H1 (cell line): Measurements from ENCODE around the gene ABCG1. TPM values are rescaled to one million over a fixed set of nuclear protein-coding genes. Genes with fewer than 3 reads are reported as not detected.

Experiments
- CTCF ChIA-PET: fragments of 300-600 bp; sonication (Branson Sonifier 250); formaldehyde crosslinking; loops from one replicate; lab custom pipeline; 2021; ENCODE audit not compliant: partially characterized antibody; lab: Charles Lee
- POLR2A ChIA-PET: fragments of 300-600 bp; sonication (Branson Sonifier 250); formaldehyde crosslinking; loops from one replicate; lab custom pipeline; 2021; ENCODE audit warnings: inconsistent platforms; ENCODE audit not compliant: partially characterized antibody; lab: Charles Lee
- DNase-seq, 2 experiments: peaks; one replicate each; pipeline versions ENCODE4 v3.0.0 to v3.0.0-alpha.2; 2010 to 2022; ENCODE audit warnings: low spot score in 2 of 2, low read depth in 1 of 2, mixed read lengths in 1 of 2
- FAIRE-seq: peaks from 2 replicates; lab custom pipeline; 2011; peaks lifted over from hg19 to GRCh38; lab: Jason Lieb, UNC
- H2AFZ ChIP-seq: 2 replicates; pipeline ENCODE4 v1.8.1; 2012; ENCODE audit warnings: low read length, inconsistent platforms
- H2AK5ac ChIP-seq: 2 replicates; pipeline ENCODE4 v1.6.1; 2013; ENCODE audit warnings: low read depth, low read length
- H2BK120ac ChIP-seq: replicated peaks from 2 replicates; pipeline ENCODE3; 2013; ENCODE audit warnings: low read depth, low read length, inconsistent platforms
- H2BK12ac ChIP-seq: 2 replicates; pipeline ENCODE4 v1.6.1; 2013; ENCODE audit warnings: low read depth, low read length
- H2BK15ac ChIP-seq: 2 replicates; pipeline ENCODE4 v1.6.1; 2013; ENCODE audit warnings: low read length
- H2BK20ac ChIP-seq: 2 replicates; pipeline ENCODE4 v1.6.1; 2013; ENCODE audit warnings: low read length
- H2BK5ac ChIP-seq: 2 replicates; pipeline ENCODE4 v1.6.1; 2013; ENCODE audit warnings: low read depth, low read length
- H3K14ac ChIP-seq: 2 replicates; pipeline ENCODE4 v1.6.1; 2013; ENCODE audit warnings: inconsistent platforms; ENCODE audit not compliant: insufficient read length
- H3K18ac ChIP-seq: 2 replicates; pipeline ENCODE4 v1.6.1; 2013; ENCODE audit warnings: low read length; ENCODE audit errors: extremely low read depth
- H3K23ac ChIP-seq: 2 replicates; pipeline ENCODE4 v1.6.1; 2013; ENCODE audit warnings: inconsistent platforms; ENCODE audit not compliant: insufficient read length
- H3K23me2 ChIP-seq: 2 replicates; pipeline ENCODE4 v1.6.1; 2013; ENCODE audit warnings: low read depth, low read length
- H3K27ac ChIP-seq: 2 replicates; pipeline ENCODE4 v1.6.1; 2011; ENCODE audit warnings: low read depth, low read length, inconsistent platforms
- H3K27me3 ChIP-seq, 4 experiments: replicated peaks in 1 of 4; 1 replicate in 1 of 4; 2 replicates in 3 of 4; pipeline versions ENCODE4 v1.6.1 to v1.8.1; 2011 to 2013; ENCODE audit warnings: low read length in 3 of 4, mild to moderate bottlenecking in 3 of 4, inconsistent platforms in 2 of 4, mixed read lengths in 2 of 4, moderate library complexity in 1 of 4; ENCODE audit not compliant: control insufficient read depth in 3 of 4, insufficient read depth in 3 of 4; ENCODE audit errors: extremely low read depth in 1 of 4
- H3K36me3 ChIP-seq, 4 experiments: 2 replicates each; pipeline versions ENCODE4 v1.6.1 to v1.8.1; 2011 to 2013; ENCODE audit warnings: mild to moderate bottlenecking in 4 of 4, low read length in 3 of 4, moderate library complexity in 2 of 4, control low read depth in 1 of 4, inconsistent platforms in 1 of 4; ENCODE audit not compliant: insufficient read depth in 4 of 4, control insufficient read depth in 2 of 4
- H3K4ac ChIP-seq: replicated peaks from 2 replicates; pipeline ENCODE3; 2013; ENCODE audit warnings: low read length, low read depth, mixed read lengths, inconsistent platforms; ENCODE audit not compliant: insufficient read length
- H3K4me1 ChIP-seq, 4 experiments: replicated peaks in 1 of 4; 1 replicate in 1 of 4; 2 replicates in 3 of 4; pipeline versions ENCODE4 v1.6.1 to v1.8.1; 2011 to 2013; ENCODE audit warnings: low read length in 3 of 4, inconsistent platforms in 2 of 4, mixed read lengths in 1 of 4; ENCODE audit not compliant: insufficient read depth in 4 of 4, control insufficient read depth in 3 of 4
- H3K4me2 ChIP-seq, 2 experiments: 2 replicates each; pipeline versions ENCODE4 v1.6.1 to v1.8.1; 2011 to 2013; ENCODE audit warnings: low read depth in 2 of 2, low read length in 2 of 2, control low read depth in 1 of 2, inconsistent platforms in 1 of 2, mild to moderate bottlenecking in 1 of 2; ENCODE audit not compliant: insufficient read depth in 1 of 2
- H3K4me3 ChIP-seq, 4 experiments: fragments of 200-600, 300-600 bp in 1 of 4; sonication (generic), shearing (Covaris generic), sonication (Bioruptor Twin) in 1 of 4; 2 replicates each; pipeline versions ENCODE4 v1.5.1 to v1.8.1; 2011 to 2016; ENCODE audit warnings: low read length in 4 of 4, low read depth in 3 of 4, control low read depth in 2 of 4, inconsistent platforms in 2 of 4, mild to moderate bottlenecking in 2 of 4, mixed read lengths in 1 of 4, moderate library complexity in 1 of 4; ENCODE audit not compliant: insufficient read depth in 2 of 4; ENCODE audit errors: extremely low read depth in 1 of 4
- H3K56ac ChIP-seq: replicated peaks from 2 replicates; pipeline ENCODE3; 2013; ENCODE audit warnings: low read depth, mild to moderate bottlenecking, mixed read lengths, low read length, inconsistent platforms; ENCODE audit not compliant: insufficient read length
- H3K79me1 ChIP-seq: 2 replicates; pipeline ENCODE4 v1.6.1; 2013; ENCODE audit warnings: low read depth, low read length, control low read depth
- H3K79me2 ChIP-seq, 2 experiments: 2 replicates each; pipeline versions ENCODE4 v1.6.1 to v1.8.1; 2012 to 2013; ENCODE audit warnings: low read length in 2 of 2, mild to moderate bottlenecking in 2 of 2, inconsistent platforms in 1 of 2; ENCODE audit not compliant: insufficient read depth in 2 of 2, control insufficient read depth in 1 of 2
- H3K9ac ChIP-seq, 4 experiments: replicated peaks in 1 of 4; 1 replicate in 1 of 4; 2 replicates in 3 of 4; pipeline versions ENCODE4 v1.6.1 to v1.8.1; 2011 to 2013; ENCODE audit warnings: low read depth in 3 of 4, low read length in 3 of 4, control low read depth in 2 of 4, mild to moderate bottlenecking in 2 of 4, moderate library complexity in 2 of 4, inconsistent platforms in 1 of 4; ENCODE audit errors: extremely low read depth in 1 of 4
- H3K9me3 ChIP-seq, 2 experiments: 2 replicates each; pipeline versions ENCODE4 v1.6.1 to v1.8.1; 2012 to 2013; ENCODE audit warnings: mild to moderate bottlenecking in 2 of 2, moderate library complexity in 2 of 2, control low read depth in 1 of 2, inconsistent platforms in 1 of 2, low read depth in 1 of 2, low read length in 1 of 2, mixed read lengths in 1 of 2; ENCODE audit not compliant: insufficient read depth in 2 of 2
- H4K20me1 ChIP-seq, 2 experiments: replicated peaks in 1 of 2; 2 replicates each; pipeline versions ENCODE3 to v1.8.1; 2011 to 2013; ENCODE audit warnings: inconsistent platforms in 2 of 2, low read length in 2 of 2, mild to moderate bottlenecking in 1 of 2; ENCODE audit not compliant: insufficient read depth in 2 of 2, control insufficient read depth in 1 of 2
- H4K5ac ChIP-seq: 2 replicates; pipeline ENCODE4 v1.6.1; 2013; ENCODE audit warnings: low read length, low read depth, mixed read lengths, inconsistent platforms; ENCODE audit not compliant: insufficient read length
- H4K8ac ChIP-seq: 2 replicates; pipeline ENCODE4 v1.8.0; 2013; ENCODE audit warnings: mild to moderate bottlenecking, moderate library complexity, low read length, inconsistent platforms; ENCODE audit not compliant: insufficient read depth; ENCODE audit errors: extremely low read depth
- H4K91ac ChIP-seq: replicated peaks from 2 replicates; pipeline ENCODE3; 2013; ENCODE audit warnings: low read length, mixed read lengths, inconsistent platforms; ENCODE audit not compliant: insufficient read length
- CEBPB ChIP-seq: IDR thresholded peaks from 2 replicates; pipeline ENCODE4 v1.6.1; 2012; ENCODE audit warnings: low read depth, low read length
- KDM1A ChIP-seq: fragments of 200-600, 300-600 bp; sonication (generic); IDR thresholded peaks from 2 replicates; pipeline ENCODE4 v1.7.1; 2016; ENCODE audit warnings: mild to moderate bottlenecking, low read length, borderline replicate concordance
- NANOG ChIP-seq: IDR thresholded peaks from 2 replicates; pipeline ENCODE4 v1.6.1; 2011; ENCODE audit warnings: low read length, low read depth, mild to moderate bottlenecking, inconsistent platforms; ENCODE audit not compliant: insufficient read depth, poor library complexity, severe bottlenecking
- RNF2 ChIP-seq: fragments of 200-900, 300-1000 bp; sonication (generic); IDR thresholded peaks from 2 replicates; pipeline ENCODE4 v1.7.1; 2016; ENCODE audit warnings: borderline replicate concordance, low read depth, mild to moderate bottlenecking, antibody characterized with exemption, low read length; ENCODE audit not compliant: poor library complexity, severe bottlenecking; ENCODE audit errors: missing control alignments
- SP1 ChIP-seq: IDR thresholded peaks from 2 replicates; pipeline ENCODE4 v1.6.1; 2011; ENCODE audit warnings: low read depth, low read length
- SP4 ChIP-seq: IDR thresholded peaks from 2 replicates; pipeline ENCODE4 v1.6.1; 2012; ENCODE audit warnings: low read length, inconsistent platforms
- SUZ12 ChIP-seq: fragments of 200-600 bp; sonication (generic); IDR thresholded peaks from 2 replicates; pipeline ENCODE4 v1.6.1; 2012; ENCODE audit warnings: mild to moderate bottlenecking, inconsistent platforms, low read length, moderate library complexity, mixed read lengths
- USF2 ChIP-seq: IDR thresholded peaks from 2 replicates; pipeline ENCODE4 v1.6.1; 2011; ENCODE audit warnings: low read length, improper control_type of control experiment
- ZNF274 ChIP-seq: IDR thresholded peaks from 2 replicates; pipeline ENCODE4 v1.7.0; 2012; ENCODE audit warnings: low read length, borderline replicate concordance; ENCODE audit errors: extremely low read depth
- WGBS, 2 experiments: shearing (Covaris generic) in 1 of 2; methylation state at CpG; one replicate each; pipeline versions ENCODE4 v1.1.6 to v1.1.7; 2013 to 2015; ENCODE audit warnings: low lambda C conversion rate in 2 of 2, mixed read lengths in 2 of 2, inconsistent platforms in 1 of 2, low coverage in 1 of 2, missing lambda C conversion rate in 1 of 2; ENCODE audit not compliant: insufficient replicate concordance in 2 of 2, insufficient coverage in 1 of 2, insufficient read length in 1 of 2; ENCODE audit errors: extremely low coverage in 1 of 2, missing lambda C conversion rate in 1 of 2; 5-methylcytosine and 5-hydroxymethylcytosine counted together
- polyA plus RNA-seq, 7 experiments: library from polyadenylated mRNA; depleted of rRNA in 3 of 7; stranded (reverse) in 5 of 7; unstranded in 2 of 7; fragments of >200 nt in 5 of 7; fragments of 200-250 nt in 2 of 7; gene quantifications; 1 replicate in 5 of 7; 2 replicates in 1 of 7; 4 replicates in 1 of 7; pipeline versions ENCODE4 v1.2.1 to v1.2.3, GENCODE V29; 2011 to 2013; ENCODE audit warnings: missing spikeins in 2 of 7, mixed read lengths in 2 of 7
- total RNA-seq: library from RNA; stranded (reverse); fragmentation: NEBNext Ultra II Directional; extraction: Animal tissue kit (Norgen Biotek cat#: 25700); gene quantifications from 2 replicates; pipeline ENCODE4 v1.2.1, GENCODE V29; 2021

ABCG1 gene
- total and polyA plus RNA-seq, 2 of the 8 experiments (the other 6 are each of a cell fraction or from before 2014, with no cell fraction given), result 2.1 to 4.0 TPM

DNA sequence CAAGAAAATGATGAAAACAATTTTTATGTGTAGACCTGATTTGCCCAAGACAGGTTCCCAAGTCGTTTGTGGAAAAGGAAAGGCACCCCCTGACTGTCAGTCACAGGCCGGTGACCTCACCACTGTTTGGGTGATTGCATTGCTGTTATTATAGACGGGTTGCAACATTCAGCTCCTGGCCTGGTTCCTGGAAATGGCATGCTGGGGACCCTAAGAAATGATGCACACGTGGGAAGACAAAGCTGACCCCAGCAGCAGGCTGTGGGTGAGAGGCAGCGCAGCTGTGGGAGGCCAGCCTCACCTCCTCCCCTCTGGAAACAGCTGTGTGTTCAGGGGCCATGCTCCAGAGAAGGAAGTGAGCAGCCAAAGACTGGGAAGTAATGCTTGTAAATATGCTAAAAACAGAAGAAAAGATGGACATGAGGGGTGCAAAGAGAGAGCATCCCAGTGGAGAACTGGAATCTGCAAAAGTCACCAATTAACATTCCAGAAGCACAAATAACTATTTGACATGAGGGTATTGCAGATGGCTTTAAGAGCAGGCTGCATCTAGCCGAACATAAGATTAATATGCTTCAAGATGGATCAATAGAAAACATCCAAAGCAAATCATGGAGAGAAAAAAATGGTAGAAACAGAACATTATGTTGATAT is 23.4 kb upstream of the ABCG1 start:
- Histone ChIP-seq H3K4ac (no peak overlapping the region), H3K79me1 (no peaks in the 10 kb centered on the region), H4K5ac (no peak overlapping the region), H2BK120ac (no peak overlapping the region), H3K79me2 (no peaks in the 10 kb centered on the region), H4K91ac (no peak overlapping the region), H3K9me3 (no peaks in the 10 kb centered on the region), H2AFZ (no peak overlapping the region), H3K27ac (no peak overlapping the region), H2BK15ac (no peak overlapping the region), H3K4me2 (no peak overlapping the region), H3K14ac (no peak overlapping the region), H3K23me2 (no peaks in the 10 kb centered on the region), H3K4me1 (no peaks in the 10 kb centered on the region), H3K18ac (no peak overlapping the region), H3K9ac (no peak overlapping the region), H2BK20ac (no peak overlapping the region), H2AK5ac (no peak overlapping the region), H3K36me3 (no peaks in the 10 kb centered on the region), H3K4me3 (no peak overlapping the region), H4K8ac (no peak overlapping the region), H3K23ac (no peak overlapping the region), H3K27me3 (peaks cover 0 to 3% (median 1%) of the 10 kb centered on the region in 4 experiments; a peak in 2 of 7 replicates), H3K56ac (no peak overlapping the region), H4K20me1 (no peaks in the 10 kb centered on the region), H2BK5ac (no peak overlapping the region), H2BK12ac (no peak overlapping the region)
- TF ChIP-seq RNF2, result no peak
- no peak for TF ChIP-seq ZNF274
- TF ChIP-seq SP1, result no peak
- TF ChIP-seq CEBPB, result no peak
- no peak for TF ChIP-seq SP4
- no peak for TF ChIP-seq USF2
- TF ChIP-seq NANOG, result no peak
- TF ChIP-seq SUZ12, result no peak
- TF ChIP-seq KDM1A, result no peak
- CTCF ChIA-PET, result interaction anchor here (1.1 kb wide), 1 partner anchor 63 kb away, joined by 6 read pairs; no protein-coding TSS in a partner anchor
- no peak for DNase-seq
- 79% methylated on average over 5 of the region's 6 CpGs; no CpG with 5 or more reads in 1 of the 2 experiments for WGBS, 2 experiments
- no peak for FAIRE-seq
- POLR2A ChIA-PET, result no interaction called here
